ENCODE measurements around the gene RECQL5.
A peak's percentile ranks its signal among the peaks of the same experiment; 100 is the strongest.
"Not testable (repeated sequence)": the region's sequence is repeated elsewhere in the genome, so short reads cannot be mapped to it uniquely, and the experiment has no call there.

The RECQL5 gene

DNA sequence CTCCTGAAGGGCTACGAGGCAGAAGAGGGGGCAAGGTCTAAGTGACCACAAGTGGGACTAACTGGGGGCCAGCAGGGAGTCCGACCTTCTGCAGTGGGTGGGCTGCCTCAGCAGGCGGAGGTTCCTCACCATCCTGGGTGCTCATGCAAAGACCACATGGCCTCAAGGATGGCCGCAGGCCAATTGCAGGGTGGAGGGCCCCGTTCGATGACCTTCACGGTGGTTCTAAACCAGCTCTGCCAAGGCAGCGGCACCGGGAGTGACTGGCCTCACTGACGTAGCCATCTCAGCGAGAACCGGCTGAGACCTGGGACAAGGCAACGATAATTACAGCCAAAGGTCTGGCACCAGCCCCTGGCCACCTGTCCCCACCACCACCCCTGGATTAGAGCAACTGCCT lies 28.1 kb downstream of the RECQL5 start:
- no peak for DNase-seq (ENCODE audit: low read depth, low spot score)
- Histone ChIP-seq H3K36me3 (ENCODE audit: insufficient read depth, insufficient read length, low read length) (peaks cover 74% of the 10 kb centered on the region), H3K4me1 (ENCODE audit: insufficient read depth, insufficient read length) (peaks cover 34% of the 10 kb centered on the region), H3K27me3 (ENCODE audit: insufficient read depth, insufficient read length) (no peaks in the 10 kb centered on the region), H3K4me3 (ENCODE audit: insufficient read length, low read depth) (no peak overlapping the region), H3K9ac (ENCODE audit: insufficient read length, low read depth) (no peak overlapping the region), H3K9me3 (ENCODE audit: insufficient read depth, low read length) (no peaks in the 10 kb centered on the region)
- TF ChIP-seq YY1 (IDR thresholded peaks at IDR 0.05; ENCODE audit: insufficient read depth, insufficient read length): no peak
- no peak for TF ChIP-seq SUZ12 (IDR thresholded peaks at IDR 0.05; ENCODE audit: extremely low read depth, insufficient read depth, insufficient read length)
- TF ChIP-seq ZNF274 (IDR thresholded peaks at IDR 0.05; ENCODE audit: low read depth, low read length): no peak

GRCh38 chr17:75638039-75638438 lies 28.9 kb downstream of the RECQL5 start:
- Histone ChIP-seq H3K36me3 (ENCODE audit: insufficient read depth, insufficient read length, low read length) (peaks cover 70% of the 10 kb centered on the region), H3K4me1 (ENCODE audit: insufficient read depth, insufficient read length) (peaks cover 34% of the 10 kb centered on the region)
- not testable (repeated sequence) for DNase-seq (ENCODE audit: low read depth, low spot score); H3K27me3 ChIP-seq (ENCODE audit: insufficient read depth, insufficient read length); H3K4me3 ChIP-seq (ENCODE audit: insufficient read length, low read depth); H3K9me3 ChIP-seq (ENCODE audit: insufficient read depth, low read length); H3K9ac ChIP-seq (ENCODE audit: insufficient read length, low read depth)

DNA sequence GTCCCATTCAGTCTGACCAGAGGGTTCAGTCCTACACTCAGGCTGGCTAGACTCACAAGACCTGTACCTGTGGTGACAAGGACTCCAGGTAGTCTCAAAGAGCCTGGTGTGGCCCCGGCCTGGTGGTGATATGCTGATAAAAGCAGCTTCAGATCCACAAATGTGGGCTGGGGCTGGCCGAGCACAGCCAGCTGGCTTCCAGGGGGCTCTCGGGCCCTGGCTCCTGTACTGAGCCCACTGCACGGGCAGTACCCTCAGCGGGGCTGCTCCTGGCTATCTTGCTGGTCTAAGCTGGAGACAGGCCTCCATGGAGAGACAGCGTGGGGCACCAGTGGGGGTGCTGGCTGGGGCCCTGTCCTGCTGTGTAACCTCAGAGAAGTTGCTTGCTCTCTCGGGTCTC lies 29.4 kb downstream of the RECQL5 start:
- Histone ChIP-seq H3K36me3 (ENCODE audit: insufficient read depth, insufficient read length, low read length) (peaks cover 70% of the 10 kb centered on the region), H3K4me1 (ENCODE audit: insufficient read depth, insufficient read length) (peaks cover 39% of the 10 kb centered on the region), H3K9me3 (ENCODE audit: insufficient read depth, low read length) (no peaks in the 10 kb centered on the region), H3K27me3 (ENCODE audit: insufficient read depth, insufficient read length) (no peaks in the 10 kb centered on the region), H3K4me3 (ENCODE audit: insufficient read length, low read depth) (no peak overlapping the region), H3K9ac (ENCODE audit: insufficient read length, low read depth) (no peak overlapping the region)
- TF ChIP-seq SUZ12 (IDR thresholded peaks at IDR 0.05; ENCODE audit: extremely low read depth, insufficient read depth, insufficient read length) (no peak), YY1 (IDR thresholded peaks at IDR 0.05; ENCODE audit: insufficient read depth, insufficient read length) (no peak), ZNF274 (IDR thresholded peaks at IDR 0.05; ENCODE audit: low read depth, low read length) (no peak)
- no peak for DNase-seq (ENCODE audit: low read depth, low spot score)

DNA sequence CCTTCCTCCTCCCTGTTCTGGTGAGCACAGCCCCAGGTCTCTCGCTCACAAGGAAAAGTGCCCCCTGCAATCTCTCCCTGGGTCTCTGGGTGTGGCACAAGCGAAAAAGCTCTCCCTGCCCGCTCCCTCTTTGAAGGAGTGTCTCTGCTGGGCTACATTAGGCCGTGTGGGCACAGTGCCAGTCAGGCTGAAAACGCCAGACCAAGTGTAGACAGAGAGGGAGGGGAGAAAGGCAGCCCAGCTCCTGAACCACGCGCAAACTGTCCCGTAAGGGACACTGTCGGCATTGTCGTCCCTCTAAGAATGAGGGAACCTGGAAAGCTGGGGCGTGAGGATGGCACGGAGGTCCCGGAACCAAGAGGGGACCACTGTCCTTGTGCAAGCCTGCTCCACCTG lies 29.8 kb downstream of the RECQL5 start:
- DNase-seq (ENCODE audit: low read depth, low spot score): no peak
- Histone ChIP-seq H3K4me3 (ENCODE audit: insufficient read length, low read depth) (no peak overlapping the region), H3K27me3 (ENCODE audit: insufficient read depth, insufficient read length) (no peaks in the 10 kb centered on the region), H3K9me3 (ENCODE audit: insufficient read depth, low read length) (no peaks in the 10 kb centered on the region), H3K4me1 (ENCODE audit: insufficient read depth, insufficient read length) (peaks cover 43% of the 10 kb centered on the region), H3K9ac (ENCODE audit: insufficient read length, low read depth) (peak overlapping the region; percentile 36), H3K36me3 (ENCODE audit: insufficient read depth, insufficient read length, low read length) (peaks cover 71% of the 10 kb centered on the region)
- TF ChIP-seq ZNF274 (IDR thresholded peaks at IDR 0.05; ENCODE audit: low read depth, low read length) (no peak), SUZ12 (IDR thresholded peaks at IDR 0.05; ENCODE audit: extremely low read depth, insufficient read depth, insufficient read length) (no peak), YY1 (IDR thresholded peaks at IDR 0.05; ENCODE audit: insufficient read depth, insufficient read length) (no peak)

- Histone ChIP-seq H3K4me3 (ENCODE audit: insufficient read length, low read depth) (no peak overlapping the region), H3K36me3 (ENCODE audit: insufficient read depth, insufficient read length, low read length) (peaks cover 71% of the 10 kb centered on the region), H3K9me3 (ENCODE audit: insufficient read depth, low read length) (no peaks in the 10 kb centered on the region), H3K27me3 (ENCODE audit: insufficient read depth, insufficient read length) (no peaks in the 10 kb centered on the region), H3K9ac (ENCODE audit: insufficient read length, low read depth) (peak overlapping the region; percentile 36), H3K4me1 (ENCODE audit: insufficient read depth, insufficient read length) (peaks cover 42% of the 10 kb centered on the region)
- no peak for TF ChIP-seq SUZ12 (IDR thresholded peaks at IDR 0.05; ENCODE audit: extremely low read depth, insufficient read depth, insufficient read length)
- TF ChIP-seq ZNF274 (IDR thresholded peaks at IDR 0.05; ENCODE audit: low read depth, low read length): no peak
- DNase-seq (ENCODE audit: low read depth, low spot score): no peak
Measured at GRCh38 chr17:75636381-75637142, 30.4 kb downstream of the RECQL5 start.

DNA sequence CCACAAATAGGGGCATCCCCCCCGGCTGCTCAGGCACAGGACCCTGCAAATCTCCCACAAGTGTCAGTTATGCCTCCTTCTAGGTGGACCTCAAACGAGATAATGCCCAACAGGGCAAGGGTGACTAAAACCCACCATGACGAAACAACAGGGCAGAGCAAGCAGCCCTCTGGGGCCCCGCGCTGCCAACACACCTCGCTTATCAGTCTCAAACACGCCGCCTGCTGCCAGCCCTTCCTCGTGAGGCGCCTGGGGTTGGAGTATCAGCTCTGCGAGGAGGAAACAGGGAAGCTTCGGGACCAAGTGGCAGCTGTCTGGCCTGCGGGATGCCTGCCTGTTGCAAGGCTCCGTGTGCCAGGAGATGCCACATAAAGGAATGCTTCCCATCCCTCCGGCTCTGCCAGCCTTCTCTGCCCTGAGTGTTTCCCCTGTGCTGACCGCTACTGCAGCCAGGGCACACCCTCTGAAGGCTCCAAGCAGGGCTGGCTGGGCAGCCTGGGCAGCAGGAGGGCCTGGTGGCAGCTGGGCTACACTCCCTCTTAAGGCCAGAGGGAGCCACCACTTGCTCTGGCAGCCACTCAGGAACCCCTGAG lies 31.2 kb downstream of the RECQL5 start:
- TF ChIP-seq YY1 (IDR thresholded peaks at IDR 0.05; ENCODE audit: insufficient read depth, insufficient read length) (no peak), SUZ12 (IDR thresholded peaks at IDR 0.05; ENCODE audit: extremely low read depth, insufficient read depth, insufficient read length) (no peak), ZNF274 (IDR thresholded peaks at IDR 0.05; ENCODE audit: low read depth, low read length) (no peak)
- Histone ChIP-seq H3K9me3 (ENCODE audit: insufficient read depth, low read length) (no peaks in the 10 kb centered on the region), H3K9ac (ENCODE audit: insufficient read length, low read depth) (no peak overlapping the region), H3K4me1 (ENCODE audit: insufficient read depth, insufficient read length) (peaks cover 40% of the 10 kb centered on the region), H3K27me3 (ENCODE audit: insufficient read depth, insufficient read length) (no peaks in the 10 kb centered on the region), H3K36me3 (ENCODE audit: insufficient read depth, insufficient read length, low read length) (peaks cover 72% of the 10 kb centered on the region), H3K4me3 (ENCODE audit: insufficient read length, low read depth) (no peak overlapping the region)
- DNase-seq (ENCODE audit: low read depth, low spot score): no peak

- peaks cover 40% of the 10 kb centered on the region for H3K4me1 ChIP-seq (ENCODE audit: insufficient read depth, insufficient read length)
- no peak overlapping the region for H3K4me3 ChIP-seq (ENCODE audit: insufficient read length, low read depth)
- DNase-seq (ENCODE audit: low read depth, low spot score): no peak
- no peaks in the 10 kb centered on the region for H3K27me3 ChIP-seq (ENCODE audit: insufficient read depth, insufficient read length)
- peak overlapping the region; percentile 62 for H3K9ac ChIP-seq (ENCODE audit: insufficient read length, low read depth)
- no peaks in the 10 kb centered on the region for H3K9me3 ChIP-seq (ENCODE audit: insufficient read depth, low read length)
- peaks cover 70% of the 10 kb centered on the region for H3K36me3 ChIP-seq (ENCODE audit: insufficient read depth, insufficient read length, low read length)
- TF ChIP-seq ZNF274 (IDR thresholded peaks at IDR 0.05; ENCODE audit: low read depth, low read length): no peak
- no peak for TF ChIP-seq YY1 (IDR thresholded peaks at IDR 0.05; ENCODE audit: insufficient read depth, insufficient read length)
- no peak for TF ChIP-seq SUZ12 (IDR thresholded peaks at IDR 0.05; ENCODE audit: extremely low read depth, insufficient read depth, insufficient read length)
Measured at GRCh38 chr17:75634754-75635609, 32.0 kb downstream of the RECQL5 start.

Measured in NT2/D1 (cell line).